SH-SY5Y (cell line): ENCODE results near the gene ENOX1.

ENCODE experiments used
- GATA2 ChIP-seq: IDR thresholded peaks from 2 replicates; pipeline ENCODE4 v1.6.1; 2011; ENCODE audit warnings: mild to moderate bottlenecking, low read depth, low read length
- GATA3 ChIP-seq: IDR thresholded peaks from 2 replicates; pipeline ENCODE4 v1.6.1; 2011; ENCODE audit warnings: low read depth, mild to moderate bottlenecking, low read length, moderate library complexity

- TF ChIP-seq GATA2 = no peak
- no peak for TF ChIP-seq GATA3
These were observed 43.7 kb upstream of the ENOX1 start for GRCh38 chr13:43830497-43830881.
